Ovary (tissue), 9 donors: ENCODE measurements around the gene LAMB1. TPM values are rescaled to one million over a fixed set of nuclear protein-coding genes. Genes with fewer than 3 reads are reported as not detected.

Experiments used
- DNase-seq, 5 donors: peaks; one replicate each; pipeline ENCODE4 v3.0.0-alpha.2; 2019 to 2020
- H3K27ac ChIP-seq, 2 donors: fragments of 200-600 bp; one replicate each; pipeline versions ENCODE4 v1.5.1 to v1.8.0; 2019 to 2022
- H3K27me3 ChIP-seq: fragments of 200-600 bp; one replicate; pipeline ENCODE4 v1.8.0; 2022
- H3K36me3 ChIP-seq: fragments of 200-600 bp; sonication (generic); one replicate; pipeline ENCODE4 v1.5.1; 2019
- H3K4me1 ChIP-seq: one replicate; pipeline ENCODE4 v1.8.1; 2013; ENCODE audit warnings: mild to moderate bottlenecking, moderate library complexity; ENCODE audit not compliant: insufficient read depth
- H3K4me3 ChIP-seq: fragments of 200-600 bp; sonication (generic); one replicate; pipeline ENCODE4 v1.5.1; 2017
- H3K9me3 ChIP-seq, 2 donors: fragments of 200-600 bp in 1 of 2; sonication (generic) in 1 of 2; one replicate each; pipeline versions ENCODE4 v1.5.1 to v1.8.1; 2013 to 2019; ENCODE audit warnings: mild to moderate bottlenecking in 1 of 2, moderate library complexity in 1 of 2
- EP300 ChIP-seq: sonication (generic); formaldehyde crosslinking; IDR thresholded peaks from one replicate; pipeline ENCODE4 v1.6.1; 2017; ENCODE audit warnings: antibody characterized with exemption
- POLR2A ChIP-seq: fragments of 450-650 bp; IDR thresholded peaks from one replicate; pipeline ENCODE4 v1.6.1; 2017; ENCODE audit warnings: antibody characterized with exemption, mild to moderate bottlenecking, moderate library complexity
- WGBS, 3 donors: extraction: QIAGEN DNeasy Blood & Tissue Kit in 1 of 3; methylation state at CpG; one replicate each; pipeline versions ENCODE4 v1.1.5 to v1.1.7; 2013 to 2017; 5-methylcytosine and 5-hydroxymethylcytosine counted together
- intact Hi-C, 4 donors: fragments of 100-400 bp; cut with DNase I; formaldehyde crosslinking; loops; one replicate each; pipeline versions ENCODE4 v1.11.0 to v1.15.1; 2022 to 2023
- polyA plus RNA-seq, 2 donors: library from polyadenylated mRNA; stranded (reverse); fragments of 200-250 nt in 1 of 2; fragments of 350-450 nt in 1 of 2; fragmentation: Illumina TruSeq in 1 of 2; extraction: RNeasy Lipid Tissue Mini Kit (QIAGEN cat#74804) in 1 of 2; gene quantifications; one replicate each; pipeline ENCODE4 v1.2.3, GENCODE V29; 2013 to 2014
- total RNA-seq, 7 donors: library from RNA; depleted of rRNA in 2 of 7; stranded (reverse); fragments of >200 nt in 2 of 7; fragmentation: NEBNext Ultra II Directional in 3 of 7; extraction: Animal tissue kit (Norgen Biotek cat#: 25700) in 3 of 7; gene quantifications; one replicate each; pipeline versions ENCODE4 v1.1.0 to v1.2.4, GENCODE V29; 2016 to 2023
- TF ChIP-seq, protein P1 (sequence below), 3 donors: fragments of 450-650 bp in 2 of 3; fragments of 200-600 bp in 1 of 3; IDR thresholded peaks; one replicate each; pipeline versions ENCODE4 v1.5.1 to v1.8.0; 2016 to 2022; ENCODE audit warnings: antibody characterized with exemption in 3 of 3, mild to moderate bottlenecking in 1 of 3
- donor health status: DM: no; HTN: no; CAD: no; lungs with moderate emphysema.
- donor health status: DM: no; HTN: no; CAD: no.
- donor health status: Bipolar disorder and iron deficiency.
- donor health status: DM: yes; HTN: yes; CAD: no.
- donor health status: DM: no; HTN: no; CAD: no.
- donor health status: DM: yes; HTN: yes; CAD: no.

LAMB1 gene
- total and polyA plus RNA-seq, 9 donors, result 10.2 to 151 (median 65.0) TPM

- DNase-seq, result no peak
- Histone ChIP-seq H3K27ac (no peak overlapping the region), H3K36me3 (no peaks in the 10 kb centered on the region), H3K4me3 (no peak overlapping the region), H3K4me1 (no peaks in the 10 kb centered on the region), H3K27me3 (no peaks in the 10 kb centered on the region), H3K9me3 (no peaks in the 10 kb centered on the region)
- intact Hi-C loops, result no loop called here
- TF ChIP-seq, protein P1, sequence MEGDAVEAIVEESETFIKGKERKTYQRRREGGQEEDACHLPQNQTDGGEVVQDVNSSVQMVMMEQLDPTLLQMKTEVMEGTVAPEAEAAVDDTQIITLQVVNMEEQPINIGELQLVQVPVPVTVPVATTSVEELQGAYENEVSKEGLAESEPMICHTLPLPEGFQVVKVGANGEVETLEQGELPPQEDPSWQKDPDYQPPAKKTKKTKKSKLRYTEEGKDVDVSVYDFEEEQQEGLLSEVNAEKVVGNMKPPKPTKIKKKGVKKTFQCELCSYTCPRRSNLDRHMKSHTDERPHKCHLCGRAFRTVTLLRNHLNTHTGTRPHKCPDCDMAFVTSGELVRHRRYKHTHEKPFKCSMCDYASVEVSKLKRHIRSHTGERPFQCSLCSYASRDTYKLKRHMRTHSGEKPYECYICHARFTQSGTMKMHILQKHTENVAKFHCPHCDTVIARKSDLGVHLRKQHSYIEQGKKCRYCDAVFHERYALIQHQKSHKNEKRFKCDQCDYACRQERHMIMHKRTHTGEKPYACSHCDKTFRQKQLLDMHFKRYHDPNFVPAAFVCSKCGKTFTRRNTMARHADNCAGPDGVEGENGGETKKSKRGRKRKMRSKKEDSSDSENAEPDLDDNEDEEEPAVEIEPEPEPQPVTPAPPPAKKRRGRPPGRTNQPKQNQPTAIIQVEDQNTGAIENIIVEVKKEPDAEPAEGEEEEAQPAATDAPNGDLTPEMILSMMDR (IDR thresholded peaks at IDR 0.05), result no peak
- TF ChIP-seq EP300, result no peak
- WGBS, 3 donors, result 59 to 76% (median 69%) methylated on average over 1 of the region's 1 CpG
These were observed 53.5 kb downstream of the LAMB1 start for GRCh38 chr7:107949443-107949935.

GRCh38 chr7:107948645-107949442, 54.1 kb downstream of the LAMB1 start:
- no peaks in the 10 kb centered on the region for H3K9me3 ChIP-seq
- H3K4me3 ChIP-seq, result no peak overlapping the region
- no peak for DNase-seq
- intact Hi-C loops, result no loop called here
- TF ChIP-seq POLR2A, result no peak
- TF ChIP-seq EP300, result no peak
- TF ChIP-seq, protein P1 (IDR thresholded peaks at IDR 0.05), result no peak
- 52 to 57% (median 53%) methylated on average over 7 of the region's 7 CpGs for WGBS, 3 donors
- H3K36me3 ChIP-seq, result no peaks in the 10 kb centered on the region
- H3K27ac ChIP-seq, result no peak overlapping the region
- H3K27me3 ChIP-seq, result no peaks in the 10 kb centered on the region
- peaks cover 2% of the 10 kb centered on the region for H3K4me1 ChIP-seq

DNA sequence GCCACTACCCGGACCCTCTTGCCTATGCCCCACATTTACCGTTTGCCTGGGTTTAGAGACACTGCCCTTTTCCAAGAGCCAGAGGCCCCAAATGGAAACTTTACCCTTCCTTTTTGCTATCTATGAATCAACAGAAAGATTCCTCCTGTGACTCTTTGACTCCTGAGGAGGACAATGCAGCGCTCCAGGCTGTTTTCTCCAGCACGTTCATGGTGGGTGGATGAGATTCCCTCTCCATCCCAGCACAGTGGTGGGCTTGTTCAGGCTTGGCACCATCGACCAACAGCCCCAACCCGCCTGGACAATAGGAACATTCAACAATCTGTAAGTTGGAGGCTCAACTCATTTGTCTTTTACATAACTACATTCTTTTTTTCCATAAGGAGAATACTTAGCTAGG, 56.1 kb downstream of the LAMB1 start:
- DNase-seq, result no peak
- Histone ChIP-seq H3K9me3 (no peaks in the 10 kb centered on the region), H3K36me3 (no peaks in the 10 kb centered on the region), H3K4me3 (no peak overlapping the region), H3K27me3 (no peaks in the 10 kb centered on the region), H3K4me1 (peaks cover 2% of the 10 kb centered on the region), H3K27ac (no peak overlapping the region)
- intact Hi-C loops, result no loop called here
- 84 to 89% (median 88%) methylated on average over 6 of the region's 6 CpGs for WGBS, 3 donors
- no peak for TF ChIP-seq POLR2A
- TF ChIP-seq EP300, result no peak
- TF ChIP-seq, protein P1 (IDR thresholded peaks at IDR 0.05), result no peak

DNA sequence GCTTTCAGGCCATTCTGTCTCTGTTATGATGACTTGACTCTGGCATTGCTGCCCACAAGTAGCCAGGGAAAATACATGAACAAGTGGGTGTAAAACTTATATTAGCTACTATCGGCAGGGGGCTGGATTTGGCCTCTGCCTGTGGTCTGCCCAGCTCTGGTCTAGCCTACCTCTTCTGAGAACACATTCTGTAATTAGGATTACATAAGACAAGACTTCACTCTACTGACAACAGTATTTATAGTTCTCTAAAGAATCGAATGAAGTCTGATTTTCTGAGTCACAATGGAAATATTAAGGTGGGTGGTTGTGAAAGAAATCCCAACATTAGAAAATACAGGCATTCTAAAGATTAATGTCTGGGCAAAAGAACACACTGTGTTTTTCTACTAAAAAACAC, 56.5 kb downstream of the LAMB1 start:
- Histone ChIP-seq H3K9me3 (no peaks in the 10 kb centered on the region), H3K4me3 (no peak overlapping the region), H3K27ac (no peak overlapping the region), H3K4me1 (peaks cover 2% of the 10 kb centered on the region), H3K27me3 (no peaks in the 10 kb centered on the region), H3K36me3 (no peaks in the 10 kb centered on the region)
- TF ChIP-seq POLR2A, result no peak
- TF ChIP-seq, protein P1 (IDR thresholded peaks at IDR 0.05), result no peak
- no peak for TF ChIP-seq EP300
- DNase-seq, result no peak
- intact Hi-C loops, result no loop called here
- WGBS, 3 donors, result 43 to 53% (median 48%) methylated on average over 2 of the region's 2 CpGs
